Measurements from ENCODE around the gene TBC1D14.
"Not testable (repeated sequence)": the region's sequence is repeated elsewhere in the genome, so short reads cannot be mapped to it uniquely, and the experiment has no call there.

DNA sequence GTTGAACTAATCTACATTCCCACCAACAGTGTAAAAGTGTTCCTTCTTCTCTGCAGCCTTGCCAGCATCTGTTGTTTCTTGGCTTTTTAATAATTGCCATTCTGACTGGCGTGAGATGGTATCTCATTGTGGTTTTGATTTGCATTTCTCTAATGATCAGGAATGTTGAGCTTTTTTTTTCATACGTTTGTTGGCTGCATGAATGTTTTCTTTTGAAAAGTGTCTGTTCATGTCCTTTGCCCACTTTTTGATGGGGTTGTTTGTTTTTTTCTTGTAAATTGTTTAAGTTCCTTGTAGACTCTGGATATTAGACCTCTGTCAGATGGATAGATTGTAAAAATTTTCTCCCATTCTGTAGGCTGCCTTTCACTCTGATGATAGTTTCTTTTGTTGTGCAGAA, 170.3 kb downstream of the TBC1D14 start:
- TF ChIP-seq, protein P1, sequence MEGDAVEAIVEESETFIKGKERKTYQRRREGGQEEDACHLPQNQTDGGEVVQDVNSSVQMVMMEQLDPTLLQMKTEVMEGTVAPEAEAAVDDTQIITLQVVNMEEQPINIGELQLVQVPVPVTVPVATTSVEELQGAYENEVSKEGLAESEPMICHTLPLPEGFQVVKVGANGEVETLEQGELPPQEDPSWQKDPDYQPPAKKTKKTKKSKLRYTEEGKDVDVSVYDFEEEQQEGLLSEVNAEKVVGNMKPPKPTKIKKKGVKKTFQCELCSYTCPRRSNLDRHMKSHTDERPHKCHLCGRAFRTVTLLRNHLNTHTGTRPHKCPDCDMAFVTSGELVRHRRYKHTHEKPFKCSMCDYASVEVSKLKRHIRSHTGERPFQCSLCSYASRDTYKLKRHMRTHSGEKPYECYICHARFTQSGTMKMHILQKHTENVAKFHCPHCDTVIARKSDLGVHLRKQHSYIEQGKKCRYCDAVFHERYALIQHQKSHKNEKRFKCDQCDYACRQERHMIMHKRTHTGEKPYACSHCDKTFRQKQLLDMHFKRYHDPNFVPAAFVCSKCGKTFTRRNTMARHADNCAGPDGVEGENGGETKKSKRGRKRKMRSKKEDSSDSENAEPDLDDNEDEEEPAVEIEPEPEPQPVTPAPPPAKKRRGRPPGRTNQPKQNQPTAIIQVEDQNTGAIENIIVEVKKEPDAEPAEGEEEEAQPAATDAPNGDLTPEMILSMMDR (conservative IDR thresholded peaks at IDR 0.05; ENCODE audit: low read length), result not testable (repeated sequence)
- not testable (repeated sequence) for TF ChIP-seq EZH2phosphoT487 (IDR thresholded peaks at IDR 0.05; ENCODE audit: borderline replicate concordance, low read depth, low read length)
